ENCODE results near the gene RFFL.
A peak's percentile ranks its signal among the peaks of the same experiment; 100 is the strongest.

RFFL gene

GRCh38 chr17:35079547-35080423 lies 16.3 kb upstream of the RFFL start:
- DNase-seq: no peak

DNA sequence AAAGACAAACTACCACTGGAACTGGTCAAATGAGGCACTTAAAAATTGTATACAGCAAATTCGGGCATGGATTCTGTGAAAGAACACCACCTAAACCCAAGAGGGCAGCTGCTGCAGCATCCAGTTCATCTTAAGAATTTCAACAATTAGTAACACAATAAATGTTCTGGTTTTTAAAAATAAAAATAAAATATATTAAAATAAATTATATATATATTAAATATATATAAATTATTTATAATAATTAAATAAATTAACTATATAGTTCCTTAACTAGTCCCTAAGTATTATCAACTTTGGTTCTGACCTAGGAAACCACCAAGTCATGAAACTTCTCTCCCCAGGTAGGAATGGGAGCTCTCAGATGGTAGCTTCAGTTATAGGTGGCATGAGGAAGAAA lies 13.4 kb upstream of the RFFL start:
- DNase-seq: no peak

- DNase-seq: no peak
Observed at GRCh38 chr17:35074711-35075707, 11.5 kb upstream of the RFFL start.

DNA sequence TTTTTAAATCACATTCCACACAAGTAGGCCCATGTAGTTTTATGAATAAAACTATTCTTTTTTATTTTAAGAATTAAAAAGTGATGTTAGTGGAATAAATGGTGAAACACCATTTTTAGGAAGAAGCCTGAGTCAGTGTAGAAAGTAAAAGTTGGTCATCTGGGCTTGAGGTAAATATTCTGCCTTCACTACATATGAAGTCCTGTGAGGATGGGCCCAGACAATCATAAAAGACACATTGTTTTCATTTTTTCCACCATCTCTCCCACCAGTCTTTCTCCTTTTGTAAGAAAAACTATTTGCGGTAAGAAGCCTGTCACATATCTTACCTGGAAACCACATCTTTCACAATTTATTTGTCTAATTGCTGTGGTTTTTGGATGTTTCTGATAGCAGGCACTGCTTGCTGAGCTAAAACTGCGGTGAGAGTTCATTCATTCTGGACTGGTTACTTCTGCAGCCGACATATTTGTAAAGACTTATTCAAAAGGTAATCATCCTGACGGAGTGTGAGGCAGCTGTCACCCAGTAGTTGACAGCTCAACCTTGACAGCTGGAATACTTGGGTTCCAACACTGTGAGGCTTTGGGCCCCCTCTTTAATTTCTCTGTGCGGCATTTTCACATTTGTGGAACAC lies 10.6 kb upstream of the RFFL start:
- no peak for DNase-seq

GRCh38 chr17:35073183-35073790 lies 9.8 kb upstream of the RFFL start:
- DNase-seq: no peak

DNA sequence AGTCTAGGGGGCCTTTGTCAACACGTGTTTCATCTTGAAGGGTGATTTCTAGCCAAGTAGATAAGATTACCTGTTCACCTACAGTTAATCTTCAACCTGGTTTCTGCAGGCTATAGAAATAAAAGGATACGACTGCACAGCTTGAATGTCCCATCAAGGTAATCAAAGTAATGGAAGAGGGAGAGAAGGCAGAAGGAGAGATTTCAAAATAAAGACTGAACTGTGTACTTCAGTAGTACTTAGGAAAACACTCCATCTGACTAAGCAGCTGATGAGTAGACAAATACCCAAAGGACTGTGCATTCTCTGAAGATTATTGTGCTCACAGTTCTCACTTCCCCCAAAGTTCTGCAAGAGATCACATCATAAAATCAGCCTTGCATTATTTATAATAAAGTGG lies 5.8 kb upstream of the RFFL start:
- no peak for DNase-seq

GRCh38 chr17:35068249-35068648 lies 4.7 kb upstream of the RFFL start:
- no peak for DNase-seq

- DNase-seq: no peak
Observed at GRCh38 chr17:35065880-35066279, 2.4 kb upstream of the RFFL start.

GRCh38 chr17:35064516-35065215 lies 1.2 kb upstream of the RFFL start:
- no peak for DNase-seq

- DNase-seq: no peak
Observed at GRCh38 chr17:35062308-35062707, 1.2 kb downstream of the RFFL start.

- no peak for DNase-seq
Observed at GRCh38 chr17:35057332-35057915, 6.1 kb downstream of the RFFL start.

GRCh38 chr17:35056013-35056412 lies 7.5 kb downstream of the RFFL start:
- DNase-seq: no peak

- no peak for DNase-seq
Observed at GRCh38 chr17:35053204-35053603, 10.3 kb downstream of the RFFL start.

DNA sequence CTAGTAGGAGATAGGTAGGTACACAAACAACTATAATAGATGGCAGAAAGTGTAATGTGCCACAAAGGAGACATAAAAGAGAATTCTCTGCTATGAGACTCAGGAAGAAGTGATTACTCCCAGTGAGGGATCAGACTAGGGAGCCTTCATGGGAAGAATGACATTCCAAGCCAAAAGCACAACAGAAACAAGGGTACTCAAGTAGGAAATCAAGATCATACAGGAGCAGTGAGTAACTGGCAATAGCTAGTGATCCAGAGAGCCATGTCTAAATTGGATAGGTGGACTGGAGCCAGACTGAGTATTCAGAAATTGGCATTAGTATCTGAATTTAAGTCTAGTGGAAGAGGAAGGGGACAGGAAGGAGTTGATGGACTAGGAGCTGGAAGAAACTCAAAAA lies 10.7 kb downstream of the RFFL start:
- no peak for DNase-seq

GRCh38 chr17:35052241-35052610 lies 11.3 kb downstream of the RFFL start:
- no peak for DNase-seq

- no peak for DNase-seq
Observed at GRCh38 chr17:35051579-35052240, 11.8 kb downstream of the RFFL start.

DNA sequence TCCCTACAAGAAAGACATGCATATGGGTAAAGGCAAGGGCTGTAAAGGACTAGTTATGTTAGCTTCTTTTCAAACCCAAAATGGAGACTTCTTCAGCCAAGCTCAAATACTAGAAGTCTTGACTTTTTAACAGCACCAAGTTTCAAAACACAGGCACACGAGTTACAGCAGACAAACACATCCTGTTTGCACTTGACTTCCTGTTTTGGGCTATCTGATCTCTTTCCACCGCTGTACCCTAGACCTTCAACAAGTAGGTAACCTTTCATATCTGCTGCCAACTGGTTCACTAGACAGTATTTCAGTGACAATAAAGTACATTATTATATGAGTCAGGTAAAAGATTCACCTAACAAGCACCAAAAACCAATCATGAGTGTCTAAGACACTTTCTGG lies 12.3 kb downstream of the RFFL start:
- DNase-seq: no peak

DNA sequence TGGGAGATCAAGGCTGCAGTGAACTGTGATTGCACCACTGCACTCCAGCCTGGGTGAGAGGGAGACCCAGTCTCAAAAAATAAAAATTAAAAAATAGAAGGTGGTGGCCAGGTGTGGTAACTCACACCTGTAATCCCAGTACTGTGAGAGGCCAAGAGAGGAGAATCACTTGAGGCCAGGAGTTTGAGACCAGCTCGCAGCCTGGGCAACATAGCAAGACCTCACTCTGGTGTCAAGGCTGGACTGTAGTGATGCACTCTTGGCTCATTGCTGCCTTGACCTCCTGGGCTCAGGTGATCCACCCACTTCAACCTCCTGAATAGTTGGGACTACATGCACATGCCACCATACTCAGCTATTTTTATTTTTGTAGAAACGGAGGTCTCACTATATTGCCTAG lies 13.3 kb downstream of the RFFL start:
- DNase-seq: no peak

DNA sequence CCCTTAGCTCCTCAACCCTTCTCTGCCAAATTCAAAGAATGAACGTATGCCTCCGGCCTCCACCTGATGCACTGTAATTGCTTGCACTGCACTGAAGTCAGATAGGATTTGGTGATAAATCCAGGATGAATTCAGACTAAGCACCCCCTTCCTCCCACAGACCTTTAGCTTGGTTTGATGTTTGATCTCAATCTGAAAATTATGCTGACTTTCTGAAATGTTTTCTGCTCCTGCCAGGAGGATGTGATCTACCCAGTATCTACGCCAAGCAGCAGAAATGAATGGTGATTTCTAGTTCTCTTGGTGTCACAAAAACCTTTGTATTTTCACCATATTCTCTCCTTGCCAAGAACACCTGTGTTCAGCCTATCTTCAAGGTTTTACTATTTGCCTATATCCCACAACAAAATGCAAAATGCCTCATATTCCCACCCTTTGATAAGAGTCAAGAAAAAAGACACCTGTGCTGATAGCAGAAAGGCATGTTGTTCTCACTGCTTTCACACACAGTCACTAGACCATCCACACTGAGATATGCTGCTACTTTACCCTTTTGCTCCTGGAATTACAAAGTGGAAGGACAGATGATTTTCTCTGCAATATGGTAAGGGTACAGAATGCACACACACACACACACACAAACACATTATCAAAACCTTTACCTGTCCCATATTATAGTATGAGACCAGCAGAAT lies 14.7 kb downstream of the RFFL start:
- no peak for DNase-seq

GRCh38 chr17:35046740-35047283 lies 16.7 kb downstream of the RFFL start:
- DNase-seq: peak; percentile 48 to 63

Measured in activated CD4-positive, alpha-beta T cell treated with anti-CD3 and anti-CD28 coated beads, Interleukin-2, amount 50 U/mL, for 48 hours (primary cell).